Transverse colon (tissue), 4 donors: Measurements from ENCODE around the gene CHGA.
A peak's percentile ranks its signal among the peaks of the same experiment; 100 is the strongest.

ENCODE experiments used
- POLR2AphosphoS5 ChIP-seq, 3 donors: sonication (generic); formaldehyde crosslinking; IDR thresholded peaks; one replicate each; pipeline ENCODE4 v1.6.1; 2016; ENCODE audit warnings: antibody characterized with exemption in 3 of 3
- TF ChIP-seq, protein P1 (sequence below), 5 experiments: fragments of 200-600 bp in 3 of 5; fragments of 450-650 bp in 2 of 5; sonication (generic) in 3 of 5; IDR thresholded peaks; 1 replicate in 2 of 5; 2 replicates in 3 of 5; pipeline ENCODE4 v1.5.1; 2016 to 2017; ENCODE audit warnings: antibody characterized with exemption in 5 of 5, inconsistent platforms in 3 of 5, mild to moderate bottlenecking in 2 of 5, moderate library complexity in 1 of 5

- TF ChIP-seq, protein P1, sequence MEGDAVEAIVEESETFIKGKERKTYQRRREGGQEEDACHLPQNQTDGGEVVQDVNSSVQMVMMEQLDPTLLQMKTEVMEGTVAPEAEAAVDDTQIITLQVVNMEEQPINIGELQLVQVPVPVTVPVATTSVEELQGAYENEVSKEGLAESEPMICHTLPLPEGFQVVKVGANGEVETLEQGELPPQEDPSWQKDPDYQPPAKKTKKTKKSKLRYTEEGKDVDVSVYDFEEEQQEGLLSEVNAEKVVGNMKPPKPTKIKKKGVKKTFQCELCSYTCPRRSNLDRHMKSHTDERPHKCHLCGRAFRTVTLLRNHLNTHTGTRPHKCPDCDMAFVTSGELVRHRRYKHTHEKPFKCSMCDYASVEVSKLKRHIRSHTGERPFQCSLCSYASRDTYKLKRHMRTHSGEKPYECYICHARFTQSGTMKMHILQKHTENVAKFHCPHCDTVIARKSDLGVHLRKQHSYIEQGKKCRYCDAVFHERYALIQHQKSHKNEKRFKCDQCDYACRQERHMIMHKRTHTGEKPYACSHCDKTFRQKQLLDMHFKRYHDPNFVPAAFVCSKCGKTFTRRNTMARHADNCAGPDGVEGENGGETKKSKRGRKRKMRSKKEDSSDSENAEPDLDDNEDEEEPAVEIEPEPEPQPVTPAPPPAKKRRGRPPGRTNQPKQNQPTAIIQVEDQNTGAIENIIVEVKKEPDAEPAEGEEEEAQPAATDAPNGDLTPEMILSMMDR (IDR thresholded peaks at IDR 0.05) = no peak
- TF ChIP-seq POLR2AphosphoS5 (IDR thresholded peaks at IDR 0.05) = peak; percentile 6 to 66 (median 53)
Observed at GRCh38 chr14:92945959-92946846, 23.3 kb downstream of the CHGA start.
